Articular chondrocyte of knee joint (primary cell): ENCODE data around the gene TULP1. TPM values are rescaled to one million over a fixed set of nuclear protein-coding genes. Genes with fewer than 3 reads are reported as not detected.

Source experiments
- small RNA-seq: library from RNA; depleted of rRNA; stranded (forward); fragments of <200 nt; gene quantifications from one replicate; pipeline ENCODE3, GENCODE V24; 2012
- total RNA-seq: library from RNA; depleted of rRNA; stranded (reverse); fragments of >200 nt; gene quantifications from 2 replicates; pipeline ENCODE4 v1.2.3, GENCODE V29; 2012

The TULP1 gene
- total RNA-seq, result not detected in 2 replicates

GRCh38 chr6:35512740-35513139 lies at the start of gene TULP1:
TULP1 (minus strand) TSS chr6:35512896; CDS start chr6:35512858, 38 bp downstream.

DNA sequence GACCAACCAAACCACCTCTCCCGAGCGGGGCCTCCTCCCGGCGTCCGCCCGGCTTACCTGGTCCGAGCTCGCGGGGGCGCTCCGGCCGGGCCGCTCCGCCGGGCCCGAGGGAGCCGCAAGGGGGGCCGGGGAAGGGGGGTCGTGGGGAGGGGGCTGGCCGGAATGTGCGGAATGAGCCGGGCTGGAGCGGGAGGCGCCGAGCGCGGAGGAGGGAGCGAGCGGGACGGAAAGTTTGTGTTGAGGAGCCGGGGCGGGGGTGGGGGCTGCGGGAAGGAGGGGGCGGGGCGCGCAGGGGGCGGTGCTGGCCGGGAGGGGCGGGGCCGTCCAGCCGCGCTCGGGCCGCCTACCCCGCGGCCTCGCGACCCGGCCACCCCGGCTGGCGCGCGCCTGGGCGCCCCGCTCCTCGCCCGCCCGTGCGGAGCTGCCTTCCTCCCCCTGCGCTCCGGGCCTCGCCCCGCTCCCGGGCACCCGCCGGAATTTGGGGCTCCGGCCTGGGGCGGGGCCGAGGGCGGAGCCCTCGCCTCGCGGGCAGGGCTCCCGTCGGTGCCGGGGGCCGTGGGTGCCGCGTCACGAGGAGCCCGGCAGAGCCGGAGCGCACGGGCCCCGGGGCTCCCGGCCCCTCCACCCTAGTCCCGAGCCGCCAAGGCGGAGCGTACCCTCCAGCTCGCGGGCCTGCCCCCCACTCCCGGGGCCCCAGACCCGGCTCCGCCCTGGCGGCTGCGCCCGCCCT lies 15.7 kb downstream of the TULP1 start, which contains the start of gene TEAD3:
TSS of gene TEAD3 (minus strand) at position 239 of the 730 bp plus-strand sequence.

GRCh38 chr6:35468181-35468979 lies 44.3 kb downstream of the TULP1 start, which contains the start of gene RPL10A:
RPL10A (plus strand) TSS chr6:35468401; CDS start chr6:35468435, 34 bp downstream.

DNA sequence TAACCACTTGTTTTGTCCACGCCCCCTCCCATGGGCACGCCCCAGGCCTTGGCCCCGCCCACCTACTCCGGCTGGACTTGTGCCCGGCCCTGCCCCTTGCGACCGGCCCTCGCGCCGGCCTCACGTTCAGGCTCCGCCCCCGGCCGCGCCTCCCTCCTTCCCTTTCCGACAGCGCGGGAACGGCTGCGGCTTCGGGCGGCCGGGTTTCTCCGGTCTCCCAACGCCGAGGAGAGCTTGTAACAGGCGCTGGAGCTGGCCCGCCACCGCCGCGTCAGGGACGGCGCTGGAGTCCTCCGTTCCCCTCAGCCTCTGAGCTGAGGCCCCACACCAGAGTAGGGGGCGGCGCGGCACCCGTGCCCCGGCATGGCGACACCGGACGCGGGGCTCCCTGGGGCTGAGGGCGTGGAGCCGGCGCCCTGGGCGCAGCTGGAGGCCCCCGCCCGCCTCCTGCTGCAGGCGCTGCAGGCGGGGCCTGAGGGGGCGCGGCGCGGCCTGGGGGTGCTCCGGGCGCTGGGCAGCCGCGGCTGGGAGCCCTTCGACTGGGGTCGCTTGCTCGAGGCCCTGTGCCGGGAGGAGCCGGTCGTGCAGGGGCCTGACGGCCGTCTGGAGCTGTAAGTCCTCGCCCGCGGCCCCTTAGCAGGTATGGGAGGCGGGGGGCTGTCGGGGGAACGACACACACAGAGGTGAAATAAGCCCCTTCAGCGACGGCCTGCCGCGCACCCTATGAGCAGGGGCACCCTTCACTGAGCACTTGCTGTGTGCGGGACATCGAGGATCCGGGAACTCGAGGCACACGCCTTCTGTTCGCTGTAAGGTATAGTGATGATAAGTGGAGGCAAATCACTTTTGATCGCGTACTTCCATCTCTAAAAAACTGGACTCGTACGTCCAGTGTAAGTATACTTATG lies 60.3 kb downstream of the TULP1 start, which contains the start of gene FANCE:
TSS of gene FANCE (plus strand) at position 156 of the 908 bp plus-strand sequence. CDS start at position 364, 208 bp downstream.

Small RNA genes lying within 50 kb of the gene (small RNA-seq; reads per million reads assigned to genes)
- gene MIR7111, result not detected

Other genes starting within 250 kb of the TULP1 start
- 0.86 and 1.3 TPM in 2 replicates for gene DEF6, start 215.1 kb downstream of the TULP1 start, total RNA-seq
- gene PPARD, start 170.3 kb downstream of the TULP1 start, total RNA-seq, result 7.7 and 9.0 TPM in 2 replicates
- gene FANCE, start 60.6 kb downstream of the TULP1 start, total RNA-seq, result 4.4 and 5.5 TPM in 2 replicates
- 1,173 and 1,532 TPM in 2 replicates for gene RPL10A, start 44.5 kb downstream of the TULP1 start, total RNA-seq
- gene TEAD3, start 15.8 kb downstream of the TULP1 start, total RNA-seq, result 5.3 and 7.2 TPM in 2 replicates
- gene FKBP5, start 176.0 kb upstream of the TULP1 start, total RNA-seq, result 9.6 and 22.3 TPM in 2 replicates
- gene ARMC12, start 224.1 kb upstream of the TULP1 start, total RNA-seq, result 0.39 and 0.54 TPM in 2 replicates